H1 (cell line): Measurements from ENCODE around the gene LCN15. TPM values are rescaled to one million over a fixed set of nuclear protein-coding genes. Genes with fewer than 3 reads are reported as not detected.

Experiments
- FOSL1 ChIP-seq: IDR thresholded peaks from 2 replicates; pipeline ENCODE4 v1.6.1; 2011; ENCODE audit warnings: mild to moderate bottlenecking, low read depth, low read length, moderate library complexity; ENCODE audit not compliant: insufficient read depth
- NRF1 ChIP-seq: IDR thresholded peaks from 2 replicates; pipeline ENCODE4 v1.6.1; 2011; ENCODE audit warnings: mild to moderate bottlenecking, low read depth, low read length, improper control_type of control experiment
- SUZ12 ChIP-seq: fragments of 200-600 bp; sonication (generic); IDR thresholded peaks from 2 replicates; pipeline ENCODE4 v1.6.1; 2012; ENCODE audit warnings: mild to moderate bottlenecking, inconsistent platforms, low read length, moderate library complexity, mixed read lengths
- polyA plus RNA-seq, 7 experiments: library from polyadenylated mRNA; depleted of rRNA in 3 of 7; stranded (reverse) in 5 of 7; unstranded in 2 of 7; fragments of >200 nt in 5 of 7; fragments of 200-250 nt in 2 of 7; gene quantifications; 1 replicate in 5 of 7; 2 replicates in 1 of 7; 4 replicates in 1 of 7; pipeline versions ENCODE4 v1.2.1 to v1.2.3, GENCODE V29; 2011 to 2013; ENCODE audit warnings: missing spikeins in 2 of 7, mixed read lengths in 2 of 7
- total RNA-seq: library from RNA; stranded (reverse); fragmentation: NEBNext Ultra II Directional; extraction: Animal tissue kit (Norgen Biotek cat#: 25700); gene quantifications from 2 replicates; pipeline ENCODE4 v1.2.1, GENCODE V29; 2021

LCN15 gene
- total and polyA plus RNA-seq, 2 of the 8 experiments (the other 6 are each of a cell fraction or from before 2014, with no cell fraction given) = 0.08 to 0.47 TPM

DNA sequence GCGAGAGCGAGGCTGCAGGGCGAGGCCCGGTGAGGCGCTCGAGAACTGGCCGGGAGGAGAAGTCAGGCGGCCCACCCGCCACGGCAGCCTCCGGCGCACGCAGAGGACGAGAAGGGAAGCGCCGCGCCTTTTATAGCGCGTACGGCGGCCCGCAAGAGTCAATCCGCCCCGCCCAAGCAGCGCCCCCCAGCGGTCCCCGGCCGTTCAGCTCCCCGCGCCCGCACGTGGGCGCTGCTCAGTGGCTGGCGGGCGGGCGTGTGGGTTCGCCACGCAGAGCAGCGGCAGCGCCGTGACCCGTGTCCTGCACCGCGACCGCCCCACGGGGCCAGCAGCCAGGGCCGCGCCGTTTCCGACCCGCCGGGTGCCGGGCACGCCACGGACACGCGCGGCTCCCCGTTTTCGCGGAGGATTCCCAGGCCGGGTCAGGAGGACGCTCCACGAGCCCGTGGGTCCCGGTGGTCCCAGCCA, 36.2 kb downstream of the LCN15 start (continued):
- no peak for TF ChIP-seq SUZ12
- TF ChIP-seq FOSL1 = no peak
- no peak for TF ChIP-seq NRF1
